ENCODE data around the gene USP24.

DNA sequence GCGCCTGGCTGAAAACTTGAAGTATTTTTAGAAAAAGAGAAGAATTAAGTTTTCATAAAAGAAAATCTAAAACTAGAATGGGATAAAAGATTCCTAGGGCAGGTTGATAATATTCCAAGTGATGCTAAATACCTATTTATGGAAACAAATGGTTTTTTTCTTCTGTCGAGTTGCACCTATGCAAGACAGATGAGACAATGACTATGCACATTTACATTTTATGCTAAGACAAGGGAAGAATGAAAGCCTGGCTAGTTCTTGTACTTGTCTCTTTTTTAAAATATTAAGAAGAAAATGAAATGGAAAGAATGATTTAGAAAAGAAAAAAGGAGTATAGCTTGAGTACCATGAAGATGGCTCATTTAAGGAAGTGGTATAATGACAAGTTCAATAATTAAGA lies 24.4 kb upstream of the USP24 start:
- no peak for TF ChIP-seq EZH2 (IDR thresholded peaks at IDR 0.05; ENCODE audit: low read length, unreplicated experiment)
- no peak for TF ChIP-seq CTCF (conservative IDR thresholded peaks at IDR 0.05; ENCODE audit: low read depth, low read length)

Data from PC-3 (cell line).